Putamen (tissue), 1 donor: ENCODE results near the gene SLC37A1.
A peak's percentile ranks its signal among the peaks of the same experiment; 100 is the strongest.

ENCODE experiments used
- DNase-seq: peaks from one replicate; pipeline ENCODE4 v3.0.0-alpha.2; 2016; ENCODE audit warnings: low spot score

Gene SLC37A1

DNA sequence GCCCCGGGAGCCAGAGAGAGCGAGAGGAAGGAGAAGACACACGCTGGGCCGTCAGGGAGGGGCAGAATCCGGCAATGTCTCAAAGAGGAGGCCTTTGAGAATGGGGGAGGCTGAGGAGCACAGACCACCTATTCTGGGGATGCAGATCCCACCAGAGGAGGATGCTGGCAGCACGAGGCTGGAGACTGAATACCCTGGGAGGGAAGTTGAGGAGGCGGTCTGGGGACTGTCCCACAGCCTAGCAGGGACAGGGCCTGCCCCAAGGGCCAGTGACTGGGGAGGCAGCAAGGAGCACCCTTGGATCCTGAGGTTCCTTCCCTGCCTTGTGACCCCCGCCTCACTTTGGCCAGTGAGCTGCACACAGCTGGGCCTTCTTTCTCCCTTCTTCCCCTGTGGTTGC lies 49.2 kb downstream of the SLC37A1 start:
- no peak for DNase-seq

DNA sequence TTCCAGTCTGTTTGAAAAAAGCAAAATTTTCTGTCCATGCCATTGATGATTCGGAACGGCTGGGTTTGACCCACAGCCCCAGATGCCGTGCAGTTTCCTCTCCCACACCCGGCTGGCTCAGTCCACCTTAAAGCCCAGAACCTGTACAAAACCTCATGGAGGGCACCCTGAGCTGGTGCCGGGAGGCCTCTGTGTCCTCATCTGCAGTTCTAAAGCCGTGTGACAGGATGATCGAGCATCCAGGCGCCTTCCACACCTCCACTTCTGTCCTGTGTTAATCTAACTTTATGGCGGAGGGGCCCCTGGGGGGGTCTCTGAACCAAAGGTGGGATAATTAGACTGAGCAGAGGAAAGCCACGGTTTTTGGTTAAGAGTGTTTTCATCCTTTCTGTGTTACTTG lies 49.6 kb downstream of the SLC37A1 start:
- DNase-seq = no peak

DNA sequence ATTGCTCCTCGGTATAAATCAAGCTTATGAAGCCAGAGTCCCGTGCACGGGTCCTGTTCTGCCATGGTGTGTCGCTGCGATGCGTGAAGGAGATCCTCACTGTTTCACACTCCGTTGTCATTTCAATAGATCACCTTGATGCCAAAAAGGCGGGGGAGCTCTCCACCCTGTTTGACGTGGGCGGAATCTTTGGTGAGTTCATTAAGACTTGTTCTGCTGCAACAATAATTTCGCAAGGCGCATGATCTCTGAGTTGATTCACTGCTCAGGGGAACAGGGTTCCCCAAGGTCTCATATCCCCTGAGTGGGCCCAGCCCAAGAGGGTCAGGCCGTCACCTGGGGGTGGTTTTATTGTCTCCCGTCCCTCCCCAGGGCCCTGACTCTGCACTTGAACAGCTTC lies 50.0 kb downstream of the SLC37A1 start:
- peak; percentile 86 for DNase-seq

DNA sequence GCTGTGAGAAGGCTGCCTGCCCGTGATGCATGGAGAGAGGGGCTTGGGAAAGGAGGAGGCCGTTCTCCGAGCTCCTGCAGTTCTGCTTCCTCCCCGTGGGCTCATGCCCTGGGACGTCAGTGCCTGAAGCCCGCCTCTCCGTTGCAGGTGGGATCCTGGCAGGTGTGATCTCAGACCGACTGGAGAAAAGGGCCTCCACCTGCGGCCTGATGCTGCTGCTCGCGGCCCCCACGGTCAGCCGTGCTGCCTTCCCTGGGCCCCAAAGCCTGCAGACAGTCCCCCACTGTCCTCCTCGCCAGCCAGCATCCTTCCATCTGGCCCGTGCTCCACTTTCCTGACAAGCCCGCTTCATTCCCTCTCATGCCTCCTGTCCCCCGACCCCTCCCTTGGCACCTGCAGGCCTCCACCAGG lies 50.9 kb downstream of the SLC37A1 start:
- DNase-seq = no peak

- no peak for DNase-seq
These were observed 51.7 kb downstream of the SLC37A1 start for GRCh38 chr21:42565206-42565810.

GRCh38 chr21:42565886-42566523 lies 52.4 kb downstream of the SLC37A1 start:
- DNase-seq = no peak

DNA sequence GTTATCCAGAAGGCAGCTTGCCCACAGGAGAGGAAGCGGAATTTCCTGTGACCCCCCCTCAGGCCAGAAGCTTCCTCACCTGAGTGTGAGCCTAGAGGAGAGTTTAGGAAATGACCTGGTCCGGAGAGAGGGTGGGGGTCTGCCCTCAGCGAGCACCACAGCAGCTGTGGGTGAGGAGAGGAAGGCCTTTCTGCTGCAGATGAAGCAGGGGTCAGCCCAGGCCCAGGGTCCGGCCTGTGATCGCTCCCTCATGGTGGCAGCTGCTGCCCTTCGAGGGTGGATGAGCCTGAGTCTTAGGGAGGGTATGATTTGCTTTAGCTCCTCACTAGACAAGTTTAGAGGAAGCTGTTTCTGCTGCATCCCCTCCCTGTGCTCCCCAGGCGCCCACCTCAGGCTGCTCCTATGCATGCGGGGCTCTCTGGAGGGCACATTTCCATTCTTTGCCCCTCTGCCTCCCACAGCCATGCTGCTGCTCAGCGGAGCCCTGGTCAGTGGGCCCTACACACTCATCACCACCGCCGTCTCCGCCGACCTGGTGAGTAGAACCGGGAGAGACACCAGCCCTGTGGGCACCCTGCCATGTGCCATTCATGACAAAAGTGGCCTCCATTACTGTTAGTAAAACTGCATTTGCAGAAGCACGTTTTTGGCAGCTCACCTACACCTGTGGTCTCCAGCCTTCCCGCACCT lies 53.0 kb downstream of the SLC37A1 start:
- DNase-seq = no peak

- DNase-seq = no peak
These were observed 53.5 kb downstream of the SLC37A1 start for GRCh38 chr21:42567214-42567555.

- no peak for DNase-seq
These were observed 54.2 kb downstream of the SLC37A1 start for GRCh38 chr21:42567861-42568260.

GRCh38 chr21:42568376-42568775 lies 54.7 kb downstream of the SLC37A1 start:
- no peak for DNase-seq

DNA sequence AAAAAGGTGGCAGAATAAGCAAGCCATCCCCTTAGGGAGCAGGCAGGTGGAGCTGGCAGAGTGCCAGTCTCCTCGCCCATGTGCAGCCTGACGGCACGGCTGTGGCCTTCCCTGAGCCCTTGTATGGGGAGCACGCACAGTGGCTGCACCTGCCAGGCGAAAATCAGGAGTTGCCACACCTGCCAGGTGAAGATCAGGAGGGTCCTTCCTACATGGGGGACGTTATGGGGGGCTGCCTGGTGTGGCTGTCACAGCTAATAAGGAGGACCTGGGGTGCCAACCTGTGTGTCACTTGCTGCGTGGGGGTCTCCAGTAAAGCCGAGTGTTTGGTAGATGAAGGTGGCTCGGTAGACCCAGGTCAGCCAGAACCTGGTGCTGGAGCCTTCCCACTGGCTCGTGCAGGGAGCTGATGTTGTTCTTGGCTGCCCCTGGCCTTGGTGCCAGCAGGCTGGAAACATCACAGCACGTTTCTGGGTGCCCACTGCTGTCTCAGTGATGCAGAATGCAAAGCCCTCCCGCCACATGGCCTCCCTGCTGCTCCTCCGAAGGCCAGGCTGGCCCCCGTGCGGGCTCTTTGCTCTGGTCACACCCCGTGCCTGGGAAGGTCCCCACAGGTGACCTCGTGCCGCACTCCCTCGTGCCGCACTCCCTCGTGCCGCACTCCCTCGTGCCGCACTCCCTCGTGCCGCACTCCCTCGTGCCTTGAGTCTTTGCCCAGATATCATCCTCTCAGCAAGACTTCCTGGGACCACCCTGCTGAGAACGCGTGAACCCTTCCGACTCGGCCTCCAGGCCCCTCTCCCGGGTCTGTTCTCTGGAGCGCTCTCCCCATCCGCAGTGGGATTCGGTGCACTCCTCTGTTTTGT lies 55.4 kb downstream of the SLC37A1 start:
- DNase-seq = no peak

DNA sequence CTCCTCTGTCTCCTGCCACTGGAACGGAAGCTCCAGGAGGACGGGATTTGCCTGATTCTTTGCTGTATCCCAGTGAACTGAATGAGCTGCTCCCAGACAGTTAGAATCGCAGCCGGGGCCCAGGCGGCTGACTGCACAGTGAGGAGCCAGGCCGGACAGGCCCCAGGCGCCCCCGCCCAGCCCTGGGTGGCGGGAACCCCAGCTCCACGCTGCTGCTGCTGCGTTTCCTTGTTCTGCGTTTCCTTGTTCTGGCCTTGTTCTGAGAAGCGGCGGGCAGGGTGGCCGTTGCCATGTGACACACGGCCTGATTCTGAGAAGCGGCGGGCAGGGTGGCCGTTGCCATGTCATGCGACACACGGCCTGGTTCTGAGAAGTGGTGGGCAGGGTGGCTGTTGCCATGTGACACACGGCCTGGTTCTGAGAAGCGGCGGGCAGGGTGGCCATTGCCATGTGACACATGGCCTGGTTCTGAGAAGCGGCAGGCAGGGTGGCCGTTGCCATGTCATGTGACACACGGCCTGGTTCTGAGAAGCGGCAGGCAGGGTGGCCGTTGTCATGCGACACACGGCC lies 56.2 kb downstream of the SLC37A1 start:
- DNase-seq = no peak

DNA sequence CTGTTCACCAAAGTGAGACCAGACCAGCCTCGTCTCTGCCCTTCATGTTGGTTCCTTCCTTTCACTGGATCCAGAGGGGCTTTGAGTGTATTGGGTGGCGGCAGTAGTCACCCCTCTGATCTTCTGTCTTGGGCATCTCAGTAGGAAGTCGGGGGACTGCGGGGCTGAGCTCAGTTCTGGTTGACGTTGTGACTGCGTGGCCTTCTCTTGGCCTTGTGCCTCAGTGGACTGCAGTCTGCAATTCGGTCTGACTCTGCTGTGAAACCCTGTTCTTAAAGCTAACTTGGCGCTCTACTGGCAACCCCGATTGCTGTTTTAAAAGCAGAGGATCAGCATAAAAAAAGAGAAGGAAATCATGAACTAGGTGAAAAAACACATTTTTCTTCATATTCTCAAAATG lies 56.7 kb downstream of the SLC37A1 start:
- DNase-seq = no peak

DNA sequence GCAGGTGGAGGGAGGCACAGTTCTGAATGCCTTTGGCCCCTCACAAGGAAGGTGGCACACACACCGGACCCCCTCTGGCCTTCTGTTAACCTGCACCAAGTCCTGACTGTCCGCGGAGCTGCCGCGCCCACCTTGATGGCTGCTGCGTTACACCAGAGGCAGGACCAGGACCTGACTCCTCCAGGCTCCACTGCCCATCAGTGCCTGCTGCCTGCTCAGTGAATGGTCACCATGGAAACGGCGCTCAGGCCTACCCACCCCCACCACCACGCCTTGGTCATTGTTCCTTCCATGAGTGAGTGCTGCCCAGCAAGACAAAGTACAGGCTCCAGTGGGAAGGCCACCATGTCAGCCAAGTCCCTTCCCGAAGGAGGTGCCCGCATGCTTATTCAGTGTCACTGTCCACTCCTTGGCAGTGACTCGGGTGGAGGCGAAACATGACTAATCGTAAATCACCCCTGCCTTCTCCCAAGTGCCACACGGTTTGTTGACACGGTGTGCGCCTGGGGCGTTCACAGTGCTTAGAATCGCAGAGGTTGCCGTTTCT lies 57.3 kb downstream of the SLC37A1 start:
- DNase-seq = no peak

DNA sequence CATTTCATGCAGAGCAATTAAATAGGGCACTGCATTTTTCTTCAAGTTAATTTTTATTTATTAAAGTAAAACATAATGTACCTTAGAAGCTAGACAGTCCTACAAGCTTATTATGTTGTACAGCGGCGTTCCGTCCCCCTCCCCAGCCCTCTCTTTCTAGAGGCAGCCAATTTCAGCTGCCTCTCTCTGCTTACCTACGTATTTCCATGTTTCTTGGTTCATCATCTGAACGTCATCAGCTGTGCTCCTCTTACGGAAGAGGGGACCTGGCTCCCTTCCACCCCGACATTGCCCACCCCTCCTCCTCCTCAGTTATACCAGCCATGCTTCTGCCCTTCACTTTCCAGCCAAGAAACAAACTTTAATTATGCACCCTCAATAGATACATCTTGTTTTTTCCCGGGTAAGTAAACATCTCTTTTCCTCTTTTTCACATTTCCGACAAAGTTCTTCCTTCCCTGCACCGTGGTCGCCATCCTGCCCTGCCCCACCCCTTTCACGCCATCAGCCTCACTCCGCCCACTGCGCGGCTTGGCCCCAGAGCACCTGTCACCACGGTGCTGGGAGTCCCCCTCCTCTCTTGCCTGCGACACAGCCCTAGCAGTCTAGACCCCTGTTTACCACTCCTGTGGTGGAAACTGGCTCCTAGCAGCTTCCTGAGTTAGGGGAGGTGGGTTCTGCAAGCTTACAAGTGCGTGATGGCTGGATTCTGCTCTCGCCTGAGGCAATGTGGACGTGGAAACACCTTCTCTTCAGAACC lies 57.9 kb downstream of the SLC37A1 start:
- DNase-seq = no peak

- no peak for DNase-seq
These were observed 59.3 kb downstream of the SLC37A1 start for GRCh38 chr21:42572906-42573495.

DNA sequence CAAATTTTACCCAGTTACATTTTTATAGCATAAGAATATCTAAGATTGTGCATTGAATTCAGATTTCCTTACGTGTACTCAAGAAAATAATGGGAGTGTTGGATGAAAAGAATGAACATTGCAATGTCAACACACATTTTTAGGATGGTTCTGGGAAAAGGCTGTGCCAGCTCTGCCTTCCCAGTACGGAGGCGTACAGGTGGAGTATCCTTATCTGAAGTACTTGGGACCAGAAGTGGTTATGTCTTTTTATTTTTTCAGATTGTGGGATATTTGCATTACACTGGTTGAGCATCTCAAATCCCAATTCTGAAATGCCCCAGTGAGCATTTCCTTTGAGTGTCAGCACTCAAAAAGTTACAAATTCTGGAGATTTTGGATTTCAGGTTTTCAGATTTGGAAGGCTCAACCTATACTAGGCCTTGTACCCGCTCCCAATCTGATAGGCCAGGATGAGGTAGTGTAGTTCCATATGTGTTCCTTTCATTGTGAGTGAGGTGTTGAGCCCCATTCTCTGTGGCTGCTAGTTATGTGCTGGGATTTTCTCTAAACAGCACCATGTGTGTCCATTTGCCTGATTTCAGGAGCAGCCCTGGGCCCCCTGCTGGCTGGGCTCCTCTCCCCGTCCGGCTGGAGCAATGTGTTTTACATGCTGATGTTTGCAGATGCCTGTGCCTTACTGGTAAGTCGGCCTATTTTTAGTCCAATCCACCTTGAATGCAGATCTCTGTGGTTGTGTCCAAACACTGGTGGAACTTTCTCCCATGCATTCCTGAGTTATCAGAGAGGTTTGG lies 60.8 kb downstream of the SLC37A1 start:
- DNase-seq = no peak

DNA sequence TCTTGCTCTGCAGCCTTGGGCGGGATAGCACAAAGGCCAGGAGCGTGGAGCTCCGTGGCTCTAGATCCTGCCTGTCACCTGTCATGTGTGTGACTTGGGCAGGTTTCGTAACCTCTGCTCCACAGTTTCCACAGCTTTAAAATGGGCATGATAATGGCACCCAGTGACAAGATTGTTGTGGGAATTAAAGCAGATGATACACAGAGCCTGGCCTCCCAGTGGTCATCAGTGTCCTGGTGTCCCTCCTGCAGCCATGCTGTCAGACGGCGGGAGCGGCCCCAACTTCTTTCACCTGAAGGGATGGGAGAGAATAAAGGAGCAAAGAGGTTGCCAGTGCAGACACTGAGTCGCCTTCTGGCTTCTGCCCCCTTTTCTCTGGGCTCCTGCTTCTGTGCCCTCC lies 61.5 kb downstream of the SLC37A1 start:
- no peak for DNase-seq

DNA sequence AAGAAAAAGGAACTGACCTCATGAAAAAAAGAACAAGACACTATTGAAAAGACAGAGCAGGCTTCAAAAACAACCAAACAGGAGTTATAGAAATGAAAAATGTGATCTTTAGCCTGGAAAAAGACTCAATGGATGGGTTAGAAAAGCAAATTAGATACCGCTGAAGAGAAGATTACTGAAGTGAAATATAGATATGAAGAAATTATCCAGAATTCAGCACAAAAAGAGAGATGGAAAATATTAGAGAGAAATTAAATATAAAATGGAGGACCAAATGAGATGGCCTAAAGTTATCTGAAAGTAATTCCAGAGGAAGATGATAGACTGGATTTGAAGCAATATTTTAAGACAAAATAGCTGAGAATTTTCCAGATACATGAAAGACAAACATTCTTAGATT lies 63.0 kb downstream of the SLC37A1 start:
- no peak for DNase-seq

DNA sequence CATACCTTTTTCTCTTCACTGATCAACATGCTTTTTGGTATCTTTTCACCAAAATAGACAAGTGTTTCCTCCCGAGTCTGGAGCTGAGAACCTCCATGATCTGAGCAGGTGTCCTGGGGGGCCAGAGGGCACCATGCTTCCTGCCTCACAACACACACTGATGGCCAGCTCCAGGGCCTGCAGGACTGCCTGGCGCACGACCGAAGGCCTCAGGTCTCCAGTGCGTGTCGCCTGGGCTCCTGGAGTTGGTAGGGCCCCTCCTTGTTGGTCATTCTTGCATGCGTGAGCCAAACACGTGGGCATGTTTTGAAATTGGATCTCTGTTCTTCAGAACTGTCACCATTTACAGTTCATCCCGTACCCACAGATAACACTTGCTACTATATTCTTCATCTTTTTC lies 64.4 kb downstream of the SLC37A1 start:
- no peak for DNase-seq
